Keratinocyte (primary cell): ENCODE results near the gene PM20D1. TPM values are rescaled to one million over a fixed set of nuclear protein-coding genes. Genes with fewer than 3 reads are reported as not detected.
"Not testable (repeated sequence)": the region's sequence is repeated elsewhere in the genome, so short reads cannot be mapped to it uniquely, and the experiment has no call there.

Experiments
- DNase-seq: peaks from one replicate; pipeline ENCODE4 v3.0.0-alpha.2; 2011; ENCODE audit warnings: low read depth, missing footprints, low spot score
- FAIRE-seq: peaks from 2 replicates; lab custom pipeline; 2011; peaks lifted over from hg19 to GRCh38; lab: Jason Lieb, UNC
- H2AFZ ChIP-seq: 2 replicates; pipeline ENCODE4 v1.6.0; 2012; ENCODE audit warnings: low read length, control low read depth, inconsistent platforms; ENCODE audit not compliant: control insufficient read depth
- H3K27ac ChIP-seq: 2 replicates; pipeline ENCODE4 v1.5.1; 2011; ENCODE audit warnings: low read length; ENCODE audit not compliant: control insufficient read depth, insufficient read depth
- H3K27me3 ChIP-seq: 3 replicates; pipeline ENCODE4 v1.6.0; 2011; ENCODE audit warnings: low read length; ENCODE audit not compliant: control insufficient read depth, insufficient read depth; ENCODE audit errors: extremely low read depth
- H3K36me3 ChIP-seq, 2 experiments: 2 replicates in 1 of 2; 3 replicates in 1 of 2; pipeline ENCODE4 v1.5.1; 2011; ENCODE audit warnings: low read length in 2 of 2, mild to moderate bottlenecking in 1 of 2; ENCODE audit not compliant: control insufficient read depth in 2 of 2, insufficient read depth in 2 of 2; ENCODE audit errors: extremely low read depth in 1 of 2
- H3K4me1 ChIP-seq: 3 replicates; pipeline ENCODE4 v1.5.1; 2011; ENCODE audit warnings: low read length; ENCODE audit not compliant: control insufficient read depth, insufficient read depth; ENCODE audit errors: extremely low read depth
- H3K4me2 ChIP-seq: 3 replicates; pipeline ENCODE4 v1.6.0; 2011; ENCODE audit warnings: low read depth, low read length; ENCODE audit not compliant: control insufficient read depth, insufficient read depth; ENCODE audit errors: extremely low read depth
- H3K4me3 ChIP-seq, 3 experiments: fragments of 200-600 bp in 1 of 3; sonication (generic) in 1 of 3; 2 replicates in 2 of 3; 3 replicates in 1 of 3; pipeline ENCODE4 v1.5.1; 2011 to 2016; ENCODE audit warnings: low read length in 3 of 3, mild to moderate bottlenecking in 3 of 3, control low read depth in 2 of 3, inconsistent platforms in 1 of 3, low read depth in 1 of 3, mixed read lengths in 1 of 3, mixed run types in 1 of 3, moderate library complexity in 1 of 3; ENCODE audit not compliant: control insufficient read depth in 2 of 3, insufficient read depth in 2 of 3; ENCODE audit errors: extremely low read depth in 1 of 3
- H3K79me2 ChIP-seq: 2 replicates; pipeline ENCODE4 v1.6.0; 2012; ENCODE audit warnings: low read length; ENCODE audit not compliant: control insufficient read depth, insufficient read depth
- H3K9ac ChIP-seq: 3 replicates; pipeline ENCODE4 v1.6.0; 2011; ENCODE audit warnings: low read length; ENCODE audit not compliant: control insufficient read depth, insufficient read depth; ENCODE audit errors: extremely low read depth
- H3K9me1 ChIP-seq: 3 replicates; pipeline ENCODE4 v1.6.0; 2011; ENCODE audit warnings: low read length; ENCODE audit not compliant: control insufficient read depth, insufficient read depth; ENCODE audit errors: extremely low read depth
- H3K9me3 ChIP-seq: 2 replicates; pipeline ENCODE4 v1.5.1; 2012; ENCODE audit warnings: low read depth, low read length; ENCODE audit not compliant: control insufficient read depth
- H4K20me1 ChIP-seq: 3 replicates; pipeline ENCODE4 v1.6.0; 2011; ENCODE audit warnings: low read length; ENCODE audit not compliant: control insufficient read depth, insufficient read depth; ENCODE audit errors: extremely low read depth
- CTCF ChIP-seq, 3 experiments: IDR thresholded peaks in 1 of 3; conservative IDR thresholded peaks in 1 of 3; optimal IDR thresholded peaks in 1 of 3; 2 replicates in 2 of 3; 3 replicates in 1 of 3; pipeline versions ENCODE3 to v1.5.1; 2011; ENCODE audit warnings: low read length in 3 of 3, mild to moderate bottlenecking in 3 of 3, moderate library complexity in 2 of 3, control low read depth in 1 of 3, inconsistent platforms in 1 of 3; ENCODE audit not compliant: insufficient read depth in 2 of 3; ENCODE audit errors: extremely low read depth in 1 of 3
- EZH2 ChIP-seq: IDR thresholded peaks from one replicate; pipeline ENCODE4 v1.6.1; 2012; ENCODE audit warnings: inconsistent platforms, mild to moderate bottlenecking, low read length, moderate library complexity
- dilution Hi-C: fragments of 300-500 bp; cut with MboI; formaldehyde crosslinking; loops from one replicate; pipeline ENCODE4 v1.7.0; 2020; ENCODE audit warnings: low sequenced_read_pairs; ENCODE audit not compliant: extremely low pct_ligation_motif_present
- polyA plus RNA-seq, 5 experiments: library from polyadenylated mRNA; depleted of rRNA in 3 of 5; stranded (reverse) in 3 of 5; stranded (forward) in 1 of 5; unstranded in 1 of 5; fragments of >200 nt; gene quantifications; 1 replicate in 1 of 5; 2 replicates in 3 of 5; 3 replicates in 1 of 5; pipeline versions ENCODE4 v1.2.1 to v1.2.3, GENCODE V29; 2011 to 2012; ENCODE audit warnings: missing spikeins in 2 of 5, low read depth in 1 of 5, low replicate concordance in 1 of 5

The PM20D1 gene
- polyA plus RNA-seq, 1 donor (not counting 4 experiments of a cell fraction or from before 2014, with no cell fraction given) = 0.05 TPM

GRCh38 chr1:205858141-205858961, 8.4 kb upstream of the PM20D1 start:
- no peak for FAIRE-seq
- Histone ChIP-seq H3K27ac (no peak overlapping the region), H3K36me3 (no peaks in the 10 kb centered on the region), H3K9me3 (no peaks in the 10 kb centered on the region), H3K9me1 (no peaks in the 10 kb centered on the region), H3K27me3 (no peaks in the 10 kb centered on the region), H3K4me1 (no peaks in the 10 kb centered on the region), H3K4me3 (no peak overlapping the region), H3K9ac (no peak overlapping the region), H3K4me2 (no peak overlapping the region), H2AFZ (no peak overlapping the region), H3K79me2 (no peaks in the 10 kb centered on the region), H4K20me1 (no peaks in the 10 kb centered on the region)
- no peak for DNase-seq
- TF ChIP-seq CTCF (optimal IDR thresholded peaks at IDR 0.05 in 1 of 3, IDR thresholded peaks at IDR 0.05 in 1 of 3, conservative IDR thresholded peaks at IDR 0.05 in 1 of 3; ENCODE audit: extremely low read depth in 1 of 3, insufficient read depth in 2 of 3, low read length in 3 of 3) (no peak), EZH2 (no peak)
- dilution Hi-C loops = no loop called here

GRCh38 chr1:205857501-205857900, 7.6 kb upstream of the PM20D1 start:
- H3K9me3 ChIP-seq, H3K27me3 ChIP-seq, H3K27ac ChIP-seq, H3K4me3 ChIP-seq, H3K36me3 ChIP-seq, H4K20me1 ChIP-seq, FAIRE-seq, DNase-seq, H3K4me2 ChIP-seq, H3K9me1 ChIP-seq, H3K4me1 ChIP-seq, H3K79me2 ChIP-seq, H3K9ac ChIP-seq, H2AFZ ChIP-seq, dilution Hi-C loops: not testable (repeated sequence)
